SK-N-SH treated with all-trans-retinoic acid at 6 μM for 48 hours (cell line): ENCODE results near the gene ARHGAP24.
"Not testable (repeated sequence)": the region's sequence is repeated elsewhere in the genome, so short reads cannot be mapped to it uniquely, and the experiment has no call there.

Experiments
- ARNTL ChIP-seq: fragments of 450-650 bp; formaldehyde crosslinking; IDR thresholded peaks from 2 replicates; pipeline ENCODE4 v1.5.0; 2020; ENCODE audit warnings: low read depth, mild to moderate bottlenecking, moderate library complexity, borderline replicate concordance
- CSDC2 ChIP-seq: fragments of 250-450 bp; sonication (Bioruptor Pico); IDR thresholded peaks from 2 replicates; pipeline ENCODE4 v1.5.0; 2020; ENCODE audit warnings: mild to moderate bottlenecking, moderate library complexity
- OSR1 ChIP-seq: fragments of 250-450 bp; sonication (Bioruptor Pico); IDR thresholded peaks from 2 replicates; pipeline ENCODE4 v1.8.0; 2022; ENCODE audit warnings: moderate library complexity, mild to moderate bottlenecking, inconsistent platforms
- RARB ChIP-seq: fragments of 250-450 bp; sonication (Bioruptor Pico); IDR thresholded peaks from 2 replicates; pipeline ENCODE4 v1.8.0; 2021; ENCODE audit warnings: mild to moderate bottlenecking, moderate library complexity
- TOX ChIP-seq: fragments of 250-450 bp; sonication (Bioruptor Pico); IDR thresholded peaks from 2 replicates; pipeline ENCODE4 v1.8.0; 2021; ENCODE audit warnings: mild to moderate bottlenecking, moderate library complexity, borderline replicate concordance
- ZFP3 ChIP-seq: fragments of 250-450 bp; sonication (Bioruptor Pico); IDR thresholded peaks from 2 replicates; pipeline ENCODE4 v1.5.0; 2020; ENCODE audit warnings: mild to moderate bottlenecking, moderate library complexity
- ZFP30 ChIP-seq: fragments of 450-650 bp; formaldehyde crosslinking; IDR thresholded peaks from 2 replicates; pipeline ENCODE4 v1.5.0; 2022; ENCODE audit warnings: mild to moderate bottlenecking, moderate library complexity
- ZNF565 ChIP-seq: fragments of 450-650 bp; formaldehyde crosslinking; conservative IDR thresholded peaks from 2 replicates; pipeline ENCODE4 v1.5.0; 2020; ENCODE audit warnings: low read depth, mild to moderate bottlenecking, moderate library complexity
- TF ChIP-seq, protein P1 (sequence below): fragments of 250-450 bp; sonication (Bioruptor Pico); IDR thresholded peaks from 2 replicates; pipeline ENCODE4 v1.5.0; 2020; ENCODE audit warnings: mild to moderate bottlenecking, moderate library complexity
- TF ChIP-seq, protein P2 (sequence below): fragments of 250-450 bp; sonication (Bioruptor Pico); IDR thresholded peaks from 2 replicates; pipeline ENCODE4 v1.5.1; 2020; ENCODE audit warnings: low read depth, mild to moderate bottlenecking, moderate library complexity
- TF ChIP-seq, protein P3 (sequence below): fragments of 250-450 bp; sonication (Bioruptor Pico); IDR thresholded peaks from 2 replicates; pipeline ENCODE4 v1.8.0; 2020; ENCODE audit warnings: mild to moderate bottlenecking, moderate library complexity, borderline replicate concordance
- TF ChIP-seq, protein P4 (sequence below): fragments of 250-450 bp; sonication (Bioruptor Pico); IDR thresholded peaks from 2 replicates; pipeline ENCODE4 v1.8.0; 2021; ENCODE audit warnings: low read depth, mild to moderate bottlenecking, moderate library complexity, borderline replicate concordance

DNA sequence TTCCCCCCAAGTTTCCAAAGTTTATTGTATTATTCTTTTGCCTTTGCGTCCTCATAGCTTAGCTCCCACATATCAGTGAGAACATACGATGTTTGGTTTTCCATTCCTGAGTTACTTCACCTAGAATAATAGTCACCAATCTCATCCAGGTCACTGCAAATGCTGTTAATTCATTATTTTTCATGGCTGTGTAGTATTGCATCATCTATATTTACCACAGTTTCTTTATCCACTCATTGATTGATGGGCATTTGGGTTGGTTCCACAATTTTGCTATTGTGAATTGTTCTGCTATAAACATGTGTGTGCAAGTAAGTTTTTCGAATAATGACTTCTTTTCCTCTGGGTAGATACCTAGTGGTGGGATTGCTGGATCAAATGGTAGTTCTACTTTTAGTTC, 43.6 kb downstream of the ARHGAP24 start:
- TF ChIP-seq ARNTL (CRISPR knock-in tag); TOX (CRISPR knock-in tag); RARB; ZFP3; ZNF565 (CRISPR knock-in tag); OSR1 (CRISPR knock-in tag); ZFP30 (CRISPR knock-in tag); CSDC2 (CRISPR knock-in tag): not testable (repeated sequence)
- TF ChIP-seq, protein P1, sequence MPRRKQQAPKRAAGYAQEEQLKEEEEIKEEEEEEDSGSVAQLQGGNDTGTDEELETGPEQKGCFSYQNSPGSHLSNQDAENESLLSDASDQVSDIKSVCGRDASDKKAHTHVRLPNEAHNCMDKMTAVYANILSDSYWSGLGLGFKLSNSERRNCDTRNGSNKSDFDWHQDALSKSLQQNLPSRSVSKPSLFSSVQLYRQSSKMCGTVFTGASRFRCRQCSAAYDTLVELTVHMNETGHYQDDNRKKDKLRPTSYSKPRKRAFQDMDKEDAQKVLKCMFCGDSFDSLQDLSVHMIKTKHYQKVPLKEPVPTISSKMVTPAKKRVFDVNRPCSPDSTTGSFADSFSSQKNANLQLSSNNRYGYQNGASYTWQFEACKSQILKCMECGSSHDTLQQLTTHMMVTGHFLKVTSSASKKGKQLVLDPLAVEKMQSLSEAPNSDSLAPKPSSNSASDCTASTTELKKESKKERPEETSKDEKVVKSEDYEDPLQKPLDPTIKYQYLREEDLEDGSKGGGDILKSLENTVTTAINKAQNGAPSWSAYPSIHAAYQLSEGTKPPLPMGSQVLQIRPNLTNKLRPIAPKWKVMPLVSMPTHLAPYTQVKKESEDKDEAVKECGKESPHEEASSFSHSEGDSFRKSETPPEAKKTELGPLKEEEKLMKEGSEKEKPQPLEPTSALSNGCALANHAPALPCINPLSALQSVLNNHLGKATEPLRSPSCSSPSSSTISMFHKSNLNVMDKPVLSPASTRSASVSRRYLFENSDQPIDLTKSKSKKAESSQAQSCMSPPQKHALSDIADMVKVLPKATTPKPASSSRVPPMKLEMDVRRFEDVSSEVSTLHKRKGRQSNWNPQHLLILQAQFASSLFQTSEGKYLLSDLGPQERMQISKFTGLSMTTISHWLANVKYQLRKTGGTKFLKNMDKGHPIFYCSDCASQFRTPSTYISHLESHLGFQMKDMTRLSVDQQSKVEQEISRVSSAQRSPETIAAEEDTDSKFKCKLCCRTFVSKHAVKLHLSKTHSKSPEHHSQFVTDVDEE: not testable (repeated sequence)
- TF ChIP-seq, protein P2, sequence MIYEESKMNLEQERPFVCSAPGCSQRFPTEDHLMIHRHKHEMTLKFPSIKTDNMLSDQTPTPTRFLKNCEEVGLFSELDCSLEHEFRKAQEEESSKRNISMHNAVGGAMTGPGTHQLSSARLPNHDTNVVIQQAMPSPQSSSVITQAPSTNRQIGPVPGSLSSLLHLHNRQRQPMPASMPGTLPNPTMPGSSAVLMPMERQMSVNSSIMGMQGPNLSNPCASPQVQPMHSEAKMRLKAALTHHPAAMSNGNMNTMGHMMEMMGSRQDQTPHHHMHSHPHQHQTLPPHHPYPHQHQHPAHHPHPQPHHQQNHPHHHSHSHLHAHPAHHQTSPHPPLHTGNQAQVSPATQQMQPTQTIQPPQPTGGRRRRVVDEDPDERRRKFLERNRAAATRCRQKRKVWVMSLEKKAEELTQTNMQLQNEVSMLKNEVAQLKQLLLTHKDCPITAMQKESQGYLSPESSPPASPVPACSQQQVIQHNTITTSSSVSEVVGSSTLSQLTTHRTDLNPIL (CRISPR knock-in tag): not testable (repeated sequence)
- TF ChIP-seq, protein P3, sequence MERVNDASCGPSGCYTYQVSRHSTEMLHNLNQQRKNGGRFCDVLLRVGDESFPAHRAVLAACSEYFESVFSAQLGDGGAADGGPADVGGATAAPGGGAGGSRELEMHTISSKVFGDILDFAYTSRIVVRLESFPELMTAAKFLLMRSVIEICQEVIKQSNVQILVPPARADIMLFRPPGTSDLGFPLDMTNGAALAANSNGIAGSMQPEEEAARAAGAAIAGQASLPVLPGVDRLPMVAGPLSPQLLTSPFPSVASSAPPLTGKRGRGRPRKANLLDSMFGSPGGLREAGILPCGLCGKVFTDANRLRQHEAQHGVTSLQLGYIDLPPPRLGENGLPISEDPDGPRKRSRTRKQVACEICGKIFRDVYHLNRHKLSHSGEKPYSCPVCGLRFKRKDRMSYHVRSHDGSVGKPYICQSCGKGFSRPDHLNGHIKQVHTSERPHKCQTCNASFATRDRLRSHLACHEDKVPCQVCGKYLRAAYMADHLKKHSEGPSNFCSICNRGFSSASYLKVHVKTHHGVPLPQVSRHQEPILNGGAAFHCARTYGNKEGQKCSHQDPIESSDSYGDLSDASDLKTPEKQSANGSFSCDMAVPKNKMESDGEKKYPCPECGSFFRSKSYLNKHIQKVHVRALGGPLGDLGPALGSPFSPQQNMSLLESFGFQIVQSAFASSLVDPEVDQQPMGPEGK (CRISPR knock-in tag): not testable (repeated sequence)
- TF ChIP-seq, protein P4, sequence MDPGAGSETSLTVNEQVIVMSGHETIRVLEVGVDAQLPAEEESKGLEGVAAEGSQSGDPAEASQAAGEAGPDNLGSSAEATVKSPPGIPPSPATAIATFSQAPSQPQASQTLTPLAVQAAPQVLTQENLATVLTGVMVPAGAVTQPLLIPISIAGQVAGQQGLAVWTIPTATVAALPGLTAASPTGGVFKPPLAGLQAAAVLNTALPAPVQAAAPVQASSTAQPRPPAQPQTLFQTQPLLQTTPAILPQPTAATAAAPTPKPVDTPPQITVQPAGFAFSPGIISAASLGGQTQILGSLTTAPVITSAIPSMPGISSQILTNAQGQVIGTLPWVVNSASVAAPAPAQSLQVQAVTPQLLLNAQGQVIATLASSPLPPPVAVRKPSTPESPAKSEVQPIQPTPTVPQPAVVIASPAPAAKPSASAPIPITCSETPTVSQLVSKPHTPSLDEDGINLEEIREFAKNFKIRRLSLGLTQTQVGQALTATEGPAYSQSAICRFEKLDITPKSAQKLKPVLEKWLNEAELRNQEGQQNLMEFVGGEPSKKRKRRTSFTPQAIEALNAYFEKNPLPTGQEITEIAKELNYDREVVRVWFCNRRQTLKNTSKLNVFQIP (CRISPR knock-in tag): not testable (repeated sequence)
